CD4-positive, alpha-beta T cell (primary cell): Measurements from ENCODE around the gene EOGT. TPM values are rescaled to one million over a fixed set of nuclear protein-coding genes. Genes with fewer than 3 reads are reported as not detected.

Experiments used
- ATAC-seq: fragments of 200-7000 bp; cut with Tn5 transposase; one replicate; pipeline ENCODE4 v1.10.0; 2022; ENCODE audit warnings: mild to moderate bottlenecking; ENCODE audit not compliant: poor library complexity
- CTCF ChIA-PET: fragments of 350-600 bp; sonication (Branson Sonifier 250); formaldehyde crosslinking; loops from one replicate; lab custom pipeline; 2021; ENCODE audit warnings: antibody characterized with exemption, inconsistent platforms; lab: Charles Lee
- POLR2A ChIA-PET: fragments of 350-600 bp; sonication (Branson Sonifier 250); formaldehyde crosslinking; loops from one replicate; lab custom pipeline; 2021; ENCODE audit warnings: antibody characterized with exemption, inconsistent platforms; lab: Charles Lee
- DNase-seq, 14 experiments: peaks; one replicate each; pipeline ENCODE4 v3.0.0-alpha.2; 2013 to 2020; ENCODE audit warnings: mixed read lengths in 2 of 14
- H3K27ac ChIP-seq, 2 donors: one replicate each; pipeline versions ENCODE4 v1.5.1 to v1.7.0; 2013; ENCODE audit warnings: low read length in 2 of 2, low read depth in 1 of 2, mild to moderate bottlenecking in 1 of 2
- H3K27me3 ChIP-seq, 2 experiments: 1 replicate in 1 of 2; 2 replicates in 1 of 2; pipeline versions ENCODE4 v1.6.1 to v1.7.0; 2013; ENCODE audit warnings: low read length in 2 of 2, control low read depth in 1 of 2, mild to moderate bottlenecking in 1 of 2, moderate library complexity in 1 of 2; ENCODE audit not compliant: insufficient read depth in 2 of 2, control insufficient read depth in 1 of 2
- H3K36me3 ChIP-seq: one replicate; pipeline ENCODE4 v1.6.1; 2013; ENCODE audit warnings: low read length, control low read depth; ENCODE audit not compliant: insufficient read depth
- H3K4me1 ChIP-seq: one replicate; pipeline ENCODE4 v1.6.1; 2013; ENCODE audit warnings: low read length, control low read depth; ENCODE audit not compliant: insufficient read depth
- H3K4me3 ChIP-seq: one replicate; pipeline ENCODE4 v1.5.1; 2013; ENCODE audit warnings: mild to moderate bottlenecking, low read length, moderate library complexity
- H3K9me3 ChIP-seq, 2 experiments: 1 replicate in 1 of 2; 2 replicates in 1 of 2; pipeline versions ENCODE4 v1.6.1 to v1.7.0; 2013; ENCODE audit warnings: low read length in 2 of 2, mild to moderate bottlenecking in 2 of 2, control low read depth in 1 of 2, moderate library complexity in 1 of 2; ENCODE audit not compliant: control insufficient read depth in 1 of 2, insufficient read depth in 1 of 2
- H3K27ac Mint-ChIP-seq: one replicate; pipeline ENCODE4 v1.8.0; 2020; ENCODE audit warnings: mixed read lengths
- H3K27me3 Mint-ChIP-seq: one replicate; pipeline ENCODE4 v1.8.0; 2021; ENCODE audit warnings: mixed read lengths
- H3K36me3 Mint-ChIP-seq: one replicate; pipeline ENCODE4 v1.8.0; 2021; ENCODE audit warnings: low read depth, mixed read lengths
- H3K4me1 Mint-ChIP-seq: one replicate; pipeline ENCODE4 v1.8.0; 2021; ENCODE audit warnings: low read depth, mixed read lengths
- H3K4me3 Mint-ChIP-seq: one replicate; pipeline ENCODE4 v1.8.0; 2020; ENCODE audit warnings: mild to moderate bottlenecking, mixed read lengths
- H3K9me3 Mint-ChIP-seq: one replicate; pipeline ENCODE4 v1.8.0; 2020; ENCODE audit warnings: mixed read lengths
- intact Hi-C, 2 experiments: fragments of 100-400 bp; cut with DNase I in 1 of 2; cut with micrococcal nuclease in 1 of 2; formaldehyde crosslinking; loops; one replicate each; pipeline versions ENCODE4 v1.15.1 to v1.9.0; 2023 to 2025; cut with DNase I, micrococcal nuclease
- total RNA-seq, 174 experiments: library from RNA in 2 of 174; stranded (reverse) in 2 of 174; gene quantifications; one replicate each; pipeline ENCODE4 v1.2.3 and lab custom pipeline; 2021 to 2026
- TF ChIP-seq, protein P1 (sequence below): fragments of 200-600 bp; IDR thresholded peaks from one replicate; pipeline ENCODE4 v1.8.0; 2022; ENCODE audit warnings: antibody characterized with exemption, mild to moderate bottlenecking

EOGT gene
- total RNA-seq, 2 experiments from 2014 or later = 13.0 to 13.4 TPM

DNA sequence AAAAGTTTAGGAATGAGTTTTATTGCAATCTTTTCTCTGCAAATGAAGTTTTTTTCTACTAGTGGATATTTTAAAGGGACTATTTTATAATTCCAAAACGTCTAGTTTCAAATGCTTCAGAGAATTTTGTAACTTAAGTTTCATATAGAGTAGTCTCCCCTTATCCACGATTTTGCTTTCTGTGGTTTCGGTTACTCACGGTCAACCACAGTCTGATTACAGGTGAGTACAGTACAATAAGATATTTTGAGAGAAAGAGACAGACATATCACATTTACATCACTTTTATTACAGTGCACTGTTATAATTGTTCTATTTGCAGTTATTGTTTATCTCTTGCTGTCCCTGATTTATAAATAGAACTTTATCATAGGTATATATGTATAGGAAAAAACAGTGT, 7.4 kb upstream of the EOGT start:
- Mint-ChIP-seq H3K4me3 (no peak overlapping the region), H3K4me1 (no peaks in the 10 kb centered on the region), H3K27me3 (no peaks in the 10 kb centered on the region), H3K36me3 (peaks cover 37% of the 10 kb centered on the region), H3K9me3 (no peaks in the 10 kb centered on the region), H3K27ac (no peak overlapping the region)
- Histone ChIP-seq H3K27ac (no peak overlapping the region), H3K27me3 (no peaks in the 10 kb centered on the region), H3K36me3 (peaks cover 23% of the 10 kb centered on the region), H3K9me3 (no peaks in the 10 kb centered on the region), H3K4me1 (no peaks in the 10 kb centered on the region), H3K4me3 (no peak overlapping the region)
- intact Hi-C loops = no loop called here
- TF ChIP-seq, protein P1, sequence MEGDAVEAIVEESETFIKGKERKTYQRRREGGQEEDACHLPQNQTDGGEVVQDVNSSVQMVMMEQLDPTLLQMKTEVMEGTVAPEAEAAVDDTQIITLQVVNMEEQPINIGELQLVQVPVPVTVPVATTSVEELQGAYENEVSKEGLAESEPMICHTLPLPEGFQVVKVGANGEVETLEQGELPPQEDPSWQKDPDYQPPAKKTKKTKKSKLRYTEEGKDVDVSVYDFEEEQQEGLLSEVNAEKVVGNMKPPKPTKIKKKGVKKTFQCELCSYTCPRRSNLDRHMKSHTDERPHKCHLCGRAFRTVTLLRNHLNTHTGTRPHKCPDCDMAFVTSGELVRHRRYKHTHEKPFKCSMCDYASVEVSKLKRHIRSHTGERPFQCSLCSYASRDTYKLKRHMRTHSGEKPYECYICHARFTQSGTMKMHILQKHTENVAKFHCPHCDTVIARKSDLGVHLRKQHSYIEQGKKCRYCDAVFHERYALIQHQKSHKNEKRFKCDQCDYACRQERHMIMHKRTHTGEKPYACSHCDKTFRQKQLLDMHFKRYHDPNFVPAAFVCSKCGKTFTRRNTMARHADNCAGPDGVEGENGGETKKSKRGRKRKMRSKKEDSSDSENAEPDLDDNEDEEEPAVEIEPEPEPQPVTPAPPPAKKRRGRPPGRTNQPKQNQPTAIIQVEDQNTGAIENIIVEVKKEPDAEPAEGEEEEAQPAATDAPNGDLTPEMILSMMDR = no peak
- POLR2A ChIA-PET = interaction anchor here (1.5 to 1.7 kb wide), 2 partner anchors 10 to 31 kb away, joined by 3 to 4 read pairs; partner anchors contain the start of gene TMF1
- CTCF ChIA-PET = interaction anchor here (1.6 kb wide), 1 partner anchor 10 kb away, joined by 6 read pairs; no protein-coding TSS in a partner anchor
- ATAC-seq (no peak), DNase-seq (no peak)

- intact Hi-C loops = no loop called here
- POLR2A ChIA-PET = interaction anchor here (1.5 to 1.7 kb wide), 2 partner anchors 10 to 32 kb away, joined by 3 to 4 read pairs; partner anchors contain the start of gene TMF1
Observed at GRCh38 chr3:69020424-69020823, 6.9 kb upstream of the EOGT start.

DNA sequence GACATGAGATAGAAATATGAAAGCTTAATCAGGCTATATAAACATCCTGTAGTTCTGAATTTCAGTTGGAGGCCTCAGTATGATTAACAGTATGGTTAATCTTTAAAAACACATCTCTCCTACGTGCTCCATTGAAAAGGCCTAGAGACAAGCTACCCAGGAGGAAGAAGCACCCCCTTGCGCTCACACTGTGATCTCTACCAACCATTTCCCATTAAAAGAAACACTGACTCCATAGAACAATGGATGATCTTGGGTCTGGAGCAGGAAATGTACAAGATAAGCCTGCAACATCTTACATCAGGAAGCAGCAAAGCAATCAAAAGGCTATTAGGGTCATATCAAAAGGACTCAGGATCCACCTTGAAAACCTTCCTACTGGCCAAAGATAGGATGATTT, 3.4 kb upstream of the EOGT start:
- intact Hi-C loops = loop anchor here in 1 of 2 experiments (10.0 kb wide), 1 partner anchor 288 kb away; no protein-coding TSS in a partner anchor
- POLR2A ChIA-PET = no interaction called here

More at GRCh38 chr3:69020424-69020823, 6.9 kb upstream of the EOGT start:
- Histone ChIP-seq H3K27me3 (no peaks in the 10 kb centered on the region), H3K4me1 (no peaks in the 10 kb centered on the region), H3K9me3 (no peaks in the 10 kb centered on the region), H3K36me3 (peaks cover 19% of the 10 kb centered on the region), H3K27ac (no peak overlapping the region), H3K4me3 (no peak overlapping the region)
- Mint-ChIP-seq H3K9me3 (no peaks in the 10 kb centered on the region), H3K36me3 (peaks cover 33% of the 10 kb centered on the region), H3K4me1 (no peaks in the 10 kb centered on the region), H3K27me3 (no peaks in the 10 kb centered on the region), H3K27ac (no peak overlapping the region), H3K4me3 (no peak overlapping the region)
- TF ChIP-seq, protein P1 = peak; percentile 44
- ATAC-seq (no peak), DNase-seq (peak in 1 of 14 experiments; percentile 3)
- CTCF ChIA-PET = interaction anchor here (1.6 kb wide), 1 partner anchor 10 kb away, joined by 6 read pairs; no protein-coding TSS in a partner anchor

More for the DNA sequence above, 3.4 kb upstream of the EOGT start:
- H3K4me1 Mint-ChIP-seq = peaks cover 23% of the 10 kb centered on the region
- H3K9me3 Mint-ChIP-seq = no peaks in the 10 kb centered on the region
- Histone ChIP-seq H3K27me3 (no peaks in the 10 kb centered on the region), H3K4me3 (no peak overlapping the region), H3K36me3 (peaks cover 3% of the 10 kb centered on the region), H3K9me3 (no peaks in the 10 kb centered on the region), H3K27ac (no peak overlapping the region), H3K4me1 (peaks cover 17% of the 10 kb centered on the region)
- H3K27ac Mint-ChIP-seq = no peak overlapping the region
- no peaks in the 10 kb centered on the region for H3K27me3 Mint-ChIP-seq
- no peak for ATAC-seq
- H3K4me3 Mint-ChIP-seq = peak overlapping the region; percentile 23
- peaks cover 17% of the 10 kb centered on the region for H3K36me3 Mint-ChIP-seq
- TF ChIP-seq, protein P1 = no peak
- CTCF ChIA-PET = no interaction called here
- DNase-seq = no peak
